WERI-Rb-1 (cell line): ENCODE data around the gene MPP7.
"Not testable (repeated sequence)": the region's sequence is repeated elsewhere in the genome, so short reads cannot be mapped to it uniquely, and the experiment has no call there.

Experiments used
- DNase-seq: peaks from one replicate; pipeline ENCODE4 v3.0.0-alpha.2; 2020
- H3K27ac ChIP-seq: fragments of 250-450 bp; sonication (Bioruptor Pico); 2 replicates; pipeline ENCODE4 v1.5.1; 2020; ENCODE audit warnings: mild to moderate bottlenecking, moderate library complexity
- H3K27me3 ChIP-seq: fragments of 250-450 bp; sonication (Bioruptor Pico); 2 replicates; pipeline ENCODE4 v1.5.1; 2021; ENCODE audit warnings: mild to moderate bottlenecking, low read depth, moderate library complexity; ENCODE audit not compliant: insufficient read depth, severe bottlenecking
- H3K36me3 ChIP-seq: fragments of 250-450 bp; sonication (Bioruptor Pico); 2 replicates; pipeline ENCODE4 v1.5.1; 2020; ENCODE audit warnings: mild to moderate bottlenecking, moderate library complexity
- H3K4me3 ChIP-seq: 2 replicates; pipeline ENCODE4 v1.5.1; 2011; ENCODE audit warnings: low read depth, mild to moderate bottlenecking, control low read depth, low read length
- H3K9me3 ChIP-seq: fragments of 250-450 bp; sonication (Bioruptor Pico); 2 replicates; pipeline ENCODE4 v1.5.1; 2021; ENCODE audit warnings: mild to moderate bottlenecking, moderate library complexity; ENCODE audit not compliant: severe bottlenecking
- CTCF ChIP-seq: IDR thresholded peaks from 2 replicates; pipeline ENCODE4 v1.5.1; 2011; ENCODE audit warnings: low read depth, mild to moderate bottlenecking, control low read depth, inconsistent platforms, low read length

Gene MPP7

GRCh38 chr10:28320799-28321198 lies 17.9 kb upstream of the MPP7 start:
- H3K4me3 ChIP-seq: no peak overlapping the region
- DNase-seq: no peak
- H3K27me3 ChIP-seq: no peaks in the 10 kb centered on the region
- no peak overlapping the region for H3K27ac ChIP-seq
- TF ChIP-seq CTCF: no peak
- no peaks in the 10 kb centered on the region for H3K36me3 ChIP-seq
- no peaks in the 10 kb centered on the region for H3K9me3 ChIP-seq

GRCh38 chr10:28320090-28320489 lies 17.2 kb upstream of the MPP7 start:
- Histone ChIP-seq H3K4me3 (no peak overlapping the region), H3K9me3 (no peaks in the 10 kb centered on the region), H3K36me3 (no peaks in the 10 kb centered on the region), H3K27me3 (no peaks in the 10 kb centered on the region), H3K27ac (no peak overlapping the region)
- TF ChIP-seq CTCF: no peak
- DNase-seq: no peak

- H3K9me3 ChIP-seq, H3K27ac ChIP-seq, DNase-seq, H3K36me3 ChIP-seq, H3K27me3 ChIP-seq, H3K4me3 ChIP-seq: not testable (repeated sequence)
These were observed 16.2 kb upstream of the MPP7 start for GRCh38 chr10:28319061-28319460.

DNA sequence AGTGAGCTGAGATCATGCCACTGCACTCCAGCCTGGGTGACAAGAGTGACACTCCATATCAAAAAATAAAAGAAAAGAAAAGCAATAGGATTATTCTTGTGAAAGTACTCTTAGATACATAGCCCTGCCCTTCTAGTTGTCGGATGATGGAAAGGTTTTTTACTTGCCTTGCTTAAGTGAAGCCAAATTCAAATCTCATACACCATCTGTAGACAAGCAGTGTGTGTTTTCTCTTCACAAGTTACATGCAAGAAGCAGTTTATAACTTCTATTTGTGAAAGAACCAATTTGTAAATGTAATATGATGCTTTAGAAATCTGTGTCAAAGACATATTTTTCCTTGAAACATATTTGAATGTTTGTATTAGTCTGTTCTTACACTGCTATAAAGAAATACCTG lies 15.8 kb upstream of the MPP7 start:
- TF ChIP-seq CTCF: no peak
- H3K9me3 ChIP-seq: no peaks in the 10 kb centered on the region
- no peak overlapping the region for H3K27ac ChIP-seq
- no peak for DNase-seq
- no peaks in the 10 kb centered on the region for H3K27me3 ChIP-seq
- no peaks in the 10 kb centered on the region for H3K36me3 ChIP-seq
- no peak overlapping the region for H3K4me3 ChIP-seq

GRCh38 chr10:28317760-28318159 lies 14.9 kb upstream of the MPP7 start:
- Histone ChIP-seq H3K27me3 (no peaks in the 10 kb centered on the region), H3K27ac (no peak overlapping the region), H3K9me3 (no peaks in the 10 kb centered on the region), H3K36me3 (no peaks in the 10 kb centered on the region), H3K4me3 (no peak overlapping the region)
- TF ChIP-seq CTCF: no peak
- no peak for DNase-seq

DNA sequence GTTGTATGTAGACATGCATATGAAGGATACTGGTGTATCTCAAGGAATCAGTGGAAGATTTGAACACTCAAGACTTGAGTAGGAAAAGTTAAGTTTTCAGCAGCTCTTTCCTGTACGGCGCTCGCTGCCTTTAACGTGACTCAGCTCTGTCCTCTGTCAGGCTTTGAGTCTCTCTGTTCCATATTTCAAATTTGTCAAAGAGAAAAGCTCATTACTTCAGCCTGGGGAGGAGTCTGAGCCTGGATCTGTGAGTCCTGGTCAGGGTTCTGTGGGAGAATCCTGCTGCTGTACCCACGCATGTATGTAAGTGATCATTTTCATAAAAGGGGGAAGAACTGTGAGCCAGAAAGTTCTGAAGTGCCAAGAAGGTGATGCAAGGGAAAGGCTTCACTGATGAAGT lies 13.8 kb upstream of the MPP7 start:
- DNase-seq: no peak
- Histone ChIP-seq H3K36me3 (no peaks in the 10 kb centered on the region), H3K27me3 (no peaks in the 10 kb centered on the region), H3K27ac (no peak overlapping the region), H3K4me3 (no peak overlapping the region), H3K9me3 (no peaks in the 10 kb centered on the region)
- no peak for TF ChIP-seq CTCF

- no peak overlapping the region for H3K27ac ChIP-seq
- no peak overlapping the region for H3K4me3 ChIP-seq
- H3K9me3 ChIP-seq: no peaks in the 10 kb centered on the region
- H3K36me3 ChIP-seq: no peaks in the 10 kb centered on the region
- no peak for DNase-seq
- no peak for TF ChIP-seq CTCF
- H3K27me3 ChIP-seq: no peaks in the 10 kb centered on the region
These were observed 12.3 kb upstream of the MPP7 start for GRCh38 chr10:28315140-28315539.
